Ectodermal cell (in vitro differentiated cells): ENCODE measurements around the gene GUSB.
"Not testable (repeated sequence)": the region's sequence is repeated elsewhere in the genome, so short reads cannot be mapped to it uniquely, and the experiment has no call there.

ENCODE experiments used
- H3K27ac ChIP-seq: 2 replicates; pipeline ENCODE4 v1.7.0; 2013; ENCODE audit warnings: mild to moderate bottlenecking, low read depth, low read length; ENCODE audit not compliant: insufficient read depth, poor library complexity, severe bottlenecking
- H3K27me3 ChIP-seq: 2 replicates; pipeline ENCODE4 v1.7.0; 2013; ENCODE audit warnings: mild to moderate bottlenecking, low read length; ENCODE audit not compliant: insufficient read depth, control insufficient read depth, poor library complexity, severe bottlenecking
- H3K36me3 ChIP-seq: one replicate; pipeline ENCODE4 v1.7.0; 2013; ENCODE audit warnings: low read length; ENCODE audit not compliant: control insufficient read depth, insufficient read depth
- H3K4me1 ChIP-seq: one replicate; pipeline ENCODE4 v1.7.0; 2013; ENCODE audit warnings: low read length; ENCODE audit not compliant: control insufficient read depth, insufficient read depth
- H3K4me3 ChIP-seq: 2 replicates; pipeline ENCODE4 v1.7.0; 2013; ENCODE audit warnings: low read depth, low read length, control low read depth; ENCODE audit not compliant: insufficient read depth
- H3K9me3 ChIP-seq: 2 replicates; pipeline ENCODE4 v1.7.0; 2013; ENCODE audit warnings: mild to moderate bottlenecking, low read length, moderate library complexity; ENCODE audit not compliant: control insufficient read depth
- WGBS, 2 experiments: methylation state at CpG; one replicate each; pipeline ENCODE4 v1.1.7; 2013; ENCODE audit warnings: missing lambda C conversion rate in 2 of 2; 5-methylcytosine and 5-hydroxymethylcytosine counted together

The GUSB gene

DNA sequence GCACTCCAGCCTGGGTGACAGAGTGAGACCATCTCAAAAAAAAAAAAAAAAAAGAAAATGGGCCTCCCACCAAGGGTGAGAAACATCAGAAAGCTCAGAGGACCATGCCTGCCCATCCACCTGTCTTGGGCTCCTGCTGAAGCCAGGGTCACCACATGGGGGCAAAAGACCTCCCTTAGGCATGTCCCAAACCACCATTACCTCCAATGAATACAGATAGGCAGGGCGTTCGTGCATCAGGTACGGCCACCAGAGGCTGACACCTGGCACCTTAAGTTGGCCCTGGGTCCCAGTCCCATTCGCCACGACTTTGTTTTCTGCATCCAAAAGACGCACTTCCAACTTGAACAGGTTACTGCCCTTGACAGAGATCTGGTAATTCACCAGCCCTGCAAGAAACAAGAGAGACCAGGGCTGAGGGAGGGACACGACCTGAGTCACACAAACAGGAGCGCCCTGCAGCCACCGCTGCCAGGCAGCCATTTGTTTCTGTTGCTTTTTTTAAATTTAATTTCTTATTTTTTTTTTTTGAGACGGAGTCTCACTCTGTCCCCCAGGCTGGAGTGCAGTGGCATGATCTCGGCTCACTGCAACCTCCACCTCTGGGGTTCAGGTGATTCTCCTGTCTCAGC lies 6.1 kb downstream of the GUSB start:
- Histone ChIP-seq H3K4me3 (no peak overlapping the region), H3K27ac (no peak overlapping the region), H3K36me3 (peaks cover 32% of the 10 kb centered on the region), H3K9me3 (no peaks in the 10 kb centered on the region), H3K27me3 (no peaks in the 10 kb centered on the region), H3K4me1 (peaks cover 4% of the 10 kb centered on the region)
- 93 to 96% methylated on average over 11 of the region's 11 CpGs for WGBS, 2 experiments

GRCh38 chr7:65974876-65975275 lies 7.1 kb downstream of the GUSB start:
- 91 to 94% methylated on average over 9 of the region's 9 CpGs for WGBS, 2 experiments

DNA sequence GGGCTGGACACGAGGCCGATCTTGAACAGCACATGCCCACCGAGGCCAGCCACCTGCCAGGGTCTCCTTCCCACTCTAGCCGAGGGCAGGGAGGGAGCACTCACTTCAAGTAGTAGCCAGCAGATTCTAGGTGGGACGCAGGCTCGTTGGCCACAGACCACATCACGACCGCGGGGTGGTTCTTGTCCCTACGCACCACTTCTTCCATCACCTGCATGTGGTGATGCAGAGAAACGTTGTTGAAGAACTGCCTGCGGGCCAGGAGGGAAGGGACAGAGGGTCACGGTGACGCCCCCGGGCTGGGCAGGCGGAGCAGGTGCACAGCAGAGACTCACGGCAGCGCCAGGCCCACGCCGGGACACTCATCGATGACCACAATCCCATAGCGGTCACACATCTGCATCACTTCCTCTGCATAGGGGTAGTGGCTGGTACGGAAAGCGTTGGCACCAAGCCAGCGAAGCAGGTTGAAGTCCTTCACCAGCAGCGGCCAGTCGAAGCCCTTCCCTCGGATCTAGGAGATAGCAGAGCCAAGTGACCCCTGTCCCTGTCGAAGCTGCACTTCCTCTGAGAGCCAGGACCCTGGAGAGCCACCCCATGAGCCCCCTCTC lies 7.7 kb downstream of the GUSB start:
- WGBS, 2 experiments = 95 to 96% methylated on average over 29 of the region's 29 CpGs
- H3K4me1 ChIP-seq = no peaks in the 10 kb centered on the region
- peaks cover 35% of the 10 kb centered on the region for H3K36me3 ChIP-seq

More at GRCh38 chr7:65974876-65975275, 7.1 kb downstream of the GUSB start:
- Histone ChIP-seq H3K27ac (no peak overlapping the region), H3K36me3 (peaks cover 37% of the 10 kb centered on the region), H3K4me3 (no peak overlapping the region), H3K27me3 (no peaks in the 10 kb centered on the region), H3K9me3 (no peaks in the 10 kb centered on the region), H3K4me1 (no peaks in the 10 kb centered on the region)

GRCh38 chr7:65972976-65973375 lies 9.0 kb downstream of the GUSB start:
- H3K36me3 ChIP-seq = peaks cover 35% of the 10 kb centered on the region
- H3K4me3 ChIP-seq = no peak overlapping the region
- no peak overlapping the region for H3K27ac ChIP-seq
- H3K9me3 ChIP-seq = no peaks in the 10 kb centered on the region
- 95 to 96% methylated on average over 13 of the region's 13 CpGs for WGBS, 2 experiments
- no peaks in the 10 kb centered on the region for H3K27me3 ChIP-seq
- H3K4me1 ChIP-seq = no peaks in the 10 kb centered on the region

More for the DNA sequence above, 7.7 kb downstream of the GUSB start:
- Histone ChIP-seq H3K9me3 (no peaks in the 10 kb centered on the region), H3K27ac (no peak overlapping the region), H3K27me3 (no peaks in the 10 kb centered on the region), H3K4me3 (no peak overlapping the region)

DNA sequence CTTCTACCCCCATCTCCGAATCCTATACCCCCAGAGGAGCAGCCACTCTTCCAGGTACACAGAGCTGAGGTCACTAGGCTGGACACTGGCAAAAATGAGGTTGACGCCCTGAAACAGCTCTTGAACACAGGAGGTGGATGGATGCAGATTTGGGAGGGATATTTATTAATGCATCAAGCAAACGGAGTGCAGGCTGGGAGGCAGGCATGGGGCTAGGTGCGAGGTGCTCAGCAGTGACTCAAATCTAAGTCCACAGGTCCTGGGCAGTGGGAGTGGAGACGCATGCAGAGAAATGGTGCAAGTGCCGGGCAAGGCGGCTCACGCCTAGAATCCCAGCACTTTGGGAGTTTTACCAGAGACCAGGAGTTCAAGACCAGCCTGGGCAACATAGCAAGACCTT lies 11.0 kb downstream of the GUSB start:
- H3K9me3 ChIP-seq = no peaks in the 10 kb centered on the region
- WGBS, 2 experiments = 95 to 96% methylated on average over 8 of the region's 8 CpGs
- peaks cover 44% of the 10 kb centered on the region for H3K36me3 ChIP-seq
- no peak overlapping the region for H3K27ac ChIP-seq
- H3K4me1 ChIP-seq = no peaks in the 10 kb centered on the region
- no peaks in the 10 kb centered on the region for H3K27me3 ChIP-seq
- H3K4me3 ChIP-seq = no peak overlapping the region

GRCh38 chr7:65968256-65969185 lies 13.5 kb downstream of the GUSB start:
- H3K36me3 ChIP-seq = peaks cover 41% of the 10 kb centered on the region
- 92 to 95% methylated on average over 26 of the region's 26 CpGs for WGBS, 2 experiments
- no peak overlapping the region for H3K27ac ChIP-seq
- no peaks in the 10 kb centered on the region for H3K27me3 ChIP-seq
- H3K4me1 ChIP-seq = no peaks in the 10 kb centered on the region
- H3K4me3 ChIP-seq = no peak overlapping the region
- H3K9me3 ChIP-seq = no peaks in the 10 kb centered on the region

DNA sequence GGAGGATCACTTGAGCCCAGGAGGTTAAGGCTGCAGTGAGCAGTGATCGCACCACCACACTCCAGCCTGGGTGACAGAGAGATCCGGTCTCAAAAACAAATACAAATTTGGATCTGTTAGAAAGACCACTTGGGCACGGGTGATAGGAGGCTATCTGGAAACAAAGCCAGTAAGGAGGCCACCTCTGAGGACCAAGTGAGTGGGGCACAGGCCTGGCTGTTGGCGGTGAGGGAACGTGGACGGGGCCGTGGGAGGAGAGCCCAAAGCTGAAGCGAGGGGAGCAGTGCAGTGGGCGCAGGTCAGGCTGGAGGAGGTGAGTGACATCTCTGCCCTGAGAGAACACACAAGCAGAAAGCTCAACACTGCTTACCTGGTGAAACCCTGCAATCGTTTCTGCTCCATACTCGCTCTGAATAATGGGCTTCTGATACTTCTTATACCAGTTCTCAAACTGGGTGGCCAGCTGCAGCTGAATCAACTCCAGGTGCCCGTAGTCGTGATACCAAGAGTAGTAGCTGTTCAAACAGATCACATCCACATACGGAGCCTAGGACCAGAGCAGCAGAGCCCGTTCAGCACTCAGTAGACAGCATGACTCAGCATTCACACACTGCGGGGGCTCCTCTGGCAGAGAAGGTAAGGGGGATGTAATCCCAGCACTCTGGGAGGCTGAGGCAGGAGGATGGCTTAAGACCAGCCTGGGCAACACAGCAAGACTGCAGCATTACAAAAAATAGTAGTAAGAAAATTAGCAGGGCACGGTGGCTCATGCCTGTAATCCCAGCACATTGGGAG lies 14.5 kb downstream of the GUSB start:
- WGBS, 2 experiments = 94 to 95% methylated on average over 17 of the region's 17 CpGs
- Histone ChIP-seq H3K4me1 (no peaks in the 10 kb centered on the region), H3K4me3 (no peak overlapping the region), H3K27me3 (no peaks in the 10 kb centered on the region), H3K9me3 (no peaks in the 10 kb centered on the region), H3K27ac (no peak overlapping the region), H3K36me3 (peaks cover 35% of the 10 kb centered on the region)

GRCh38 chr7:65966146-65966545 lies 15.9 kb downstream of the GUSB start:
- Histone ChIP-seq H3K9me3 (no peaks in the 10 kb centered on the region), H3K4me1 (no peaks in the 10 kb centered on the region), H3K4me3 (no peak overlapping the region), H3K27ac (no peak overlapping the region), H3K36me3 (peaks cover 35% of the 10 kb centered on the region), H3K27me3 (no peaks in the 10 kb centered on the region)
- WGBS, 2 experiments = 94 to 98% methylated on average over 6 of the region's 6 CpGs

- 91 to 94% methylated on average over 3 of the region's 3 CpGs for WGBS, 2 experiments
- not testable (repeated sequence) for H3K27me3 ChIP-seq, H3K9me3 ChIP-seq, H3K27ac ChIP-seq, H3K4me1 ChIP-seq, H3K4me3 ChIP-seq
- H3K36me3 ChIP-seq = peaks cover 35% of the 10 kb centered on the region
Observed at GRCh38 chr7:65964671-65965070, 17.3 kb downstream of the GUSB start.
